Testis (tissue), 3 donors: Measurements from ENCODE around the gene PPP1R10. TPM values are rescaled to one million over a fixed set of nuclear protein-coding genes. Genes with fewer than 3 reads are reported as not detected.

ENCODE experiments used
- DNase-seq: peaks from one replicate; pipeline ENCODE4 v3.0.0-alpha.2; 2019
- H3K27ac ChIP-seq, 2 donors: fragments of 200-600 bp; sonication (generic); one replicate each; pipeline ENCODE4 v1.5.1; 2019
- H3K27me3 ChIP-seq: fragments of 200-600 bp; sonication (generic); one replicate; pipeline ENCODE4 v1.5.1; 2019
- H3K36me3 ChIP-seq: fragments of 200-600 bp; sonication (generic); one replicate; pipeline ENCODE4 v1.5.1; 2017; ENCODE audit warnings: low read depth; ENCODE audit errors: missing control alignments
- H3K4me1 ChIP-seq: fragments of 200-600 bp; sonication (generic); one replicate; pipeline ENCODE4 v1.5.1; 2019
- H3K4me3 ChIP-seq, 2 donors: fragments of 200-600 bp; sonication (generic); one replicate each; pipeline ENCODE4 v1.5.1; 2017 to 2019
- H3K9me3 ChIP-seq: fragments of 200-600 bp; sonication (generic); one replicate; pipeline ENCODE4 v1.5.1; 2017
- CTCF ChIP-seq, 3 experiments: fragments of 450-650 bp in 2 of 3; fragments of 200-600 bp in 1 of 3; sonication (generic) in 1 of 3; IDR thresholded peaks; one replicate each; pipeline ENCODE4 v1.5.1; 2016 to 2019; ENCODE audit warnings: antibody characterized with exemption in 3 of 3, mild to moderate bottlenecking in 2 of 3, moderate library complexity in 1 of 3
- POLR2A ChIP-seq: fragments of 450-650 bp; IDR thresholded peaks from one replicate; pipeline ENCODE4 v1.6.1; 2017; ENCODE audit warnings: antibody characterized with exemption, mild to moderate bottlenecking, moderate library complexity
- WGBS, 2 donors: methylation state at CpG; one replicate each; pipeline ENCODE4 v1.1.5; 2018; 5-methylcytosine and 5-hydroxymethylcytosine counted together
- intact Hi-C: fragments of 100-400 bp; cut with DNase I; formaldehyde crosslinking; loops from one replicate; pipeline ENCODE4 v1.15.1; 2023; ENCODE audit warnings: low total_unique reads
- polyA plus RNA-seq: library from polyadenylated mRNA; stranded (reverse); fragments of 350-450 nt; fragmentation: Illumina TruSeq; extraction: RNeasy Lipid Tissue Mini Kit (QIAGEN cat#74804); gene quantifications from one replicate; pipeline ENCODE4 v1.2.3, GENCODE V29; 2014; ENCODE audit warnings: low read depth, low replicate concordance; ENCODE audit not compliant: insufficient read depth
- total RNA-seq, 2 donors: library from RNA; depleted of rRNA; stranded (reverse); fragments of >200 nt; gene quantifications; one replicate each; pipeline ENCODE4 v1.2.3, GENCODE V29; 2016

The PPP1R10 gene
- total and polyA plus RNA-seq, 3 donors from 2014 or later = 47.4 to 72.7 (median 50.8) TPM

DNA sequence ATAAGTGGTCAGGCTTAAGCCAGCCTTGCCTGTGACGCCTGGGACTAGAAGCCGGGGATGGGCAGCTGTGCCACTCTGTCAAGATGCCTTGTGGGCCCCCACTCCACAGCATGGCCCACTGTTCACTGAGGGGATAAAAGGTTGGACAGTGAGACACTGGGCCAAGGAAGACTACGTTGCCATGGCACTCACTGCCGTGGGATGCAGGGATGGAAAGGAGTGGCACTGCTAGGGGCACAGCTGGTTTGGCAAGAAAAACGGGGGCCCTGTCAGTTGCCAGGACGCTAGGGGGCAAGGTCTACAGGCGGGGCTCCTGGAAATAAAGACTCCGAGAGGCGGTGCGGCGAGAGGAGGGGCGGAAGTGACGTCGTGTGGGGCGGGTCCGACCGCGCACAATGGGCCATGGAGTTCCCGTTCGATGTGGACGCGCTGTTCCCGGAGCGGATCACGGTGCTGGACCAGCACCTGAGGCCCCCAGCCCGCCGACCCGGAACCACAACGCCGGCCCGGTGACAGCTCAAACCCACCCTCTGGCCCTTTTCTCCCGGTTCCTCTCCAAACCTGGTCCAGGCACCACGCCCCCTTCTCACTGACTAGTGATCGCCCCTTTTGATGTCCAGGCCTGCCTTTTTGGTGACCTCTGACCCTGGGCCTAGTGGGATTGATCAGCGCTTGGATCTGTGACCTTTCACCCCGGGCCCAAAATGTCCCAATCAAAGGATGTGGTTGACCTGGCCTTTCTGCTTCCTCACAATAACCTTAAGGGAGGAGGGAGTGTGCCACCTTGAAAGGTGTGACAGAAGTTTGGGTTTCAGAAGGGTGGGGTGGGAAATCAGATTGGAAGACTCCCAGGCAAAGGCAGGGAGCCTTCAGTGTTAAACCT is 9.7 kb upstream of the PPP1R10 start, which contains the start of gene ATAT1:
Gene ATAT1 (plus strand): TSS at position 391 of the 883 bp plus-strand sequence.
- Histone ChIP-seq H3K4me3 (peak within 1 kb of the TSS; percentile 42 to 75), H3K27ac (peak within 1 kb of the TSS; percentile 83 to 85), H3K36me3 (no peaks in the 10 kb centered on the region), H3K4me1 (peaks cover 6% of the 10 kb centered on the region), H3K27me3 (no peaks in the 10 kb centered on the region), H3K9me3 (no peaks in the 10 kb centered on the region)
- DNase-seq = peak; percentile 92
- TF ChIP-seq POLR2A (no peak), CTCF (IDR thresholded peaks at IDR 0.05) (peak in 2 of 3 experiments; percentile 10 to 41)
- 2 to 3% methylated on average over 34 to 36 of the region's 36 CpGs for WGBS, 2 donors
- intact Hi-C loops = no loop called here

DNA sequence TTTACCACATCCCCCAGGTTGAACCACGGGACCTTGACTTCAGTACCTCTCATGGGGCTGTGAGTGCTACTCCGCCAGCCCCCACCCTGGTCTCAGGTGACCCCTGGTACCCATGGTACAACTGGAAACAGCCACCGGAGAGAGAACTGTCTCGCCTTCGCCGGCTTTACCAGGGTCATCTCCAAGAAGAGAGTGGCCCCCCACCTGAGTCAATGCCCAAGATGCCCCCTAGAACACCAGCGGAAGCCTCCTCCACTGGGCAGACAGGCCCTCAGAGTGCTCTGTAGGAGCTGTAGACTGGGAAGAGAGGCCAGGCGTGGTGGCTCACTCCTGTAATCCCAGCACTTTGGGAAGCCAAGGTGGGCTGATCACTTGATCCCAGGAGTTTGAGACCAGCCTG is 8.5 kb upstream of the PPP1R10 start:
- H3K4me1 ChIP-seq = peaks cover 6% of the 10 kb centered on the region
- H3K27me3 ChIP-seq = no peaks in the 10 kb centered on the region
- DNase-seq = no peak
- WGBS, 2 donors = 92 to 95% methylated on average over 8 of the region's 8 CpGs
- H3K9me3 ChIP-seq = no peaks in the 10 kb centered on the region
- no peaks in the 10 kb centered on the region for H3K36me3 ChIP-seq
- TF ChIP-seq POLR2A (no peak), CTCF (IDR thresholded peaks at IDR 0.05) (no peak)
- peak overlapping the region in 1 of 2 donors; percentile 85 for H3K27ac ChIP-seq
- no peak overlapping the region for H3K4me3 ChIP-seq
- intact Hi-C loops = no loop called here

DNA sequence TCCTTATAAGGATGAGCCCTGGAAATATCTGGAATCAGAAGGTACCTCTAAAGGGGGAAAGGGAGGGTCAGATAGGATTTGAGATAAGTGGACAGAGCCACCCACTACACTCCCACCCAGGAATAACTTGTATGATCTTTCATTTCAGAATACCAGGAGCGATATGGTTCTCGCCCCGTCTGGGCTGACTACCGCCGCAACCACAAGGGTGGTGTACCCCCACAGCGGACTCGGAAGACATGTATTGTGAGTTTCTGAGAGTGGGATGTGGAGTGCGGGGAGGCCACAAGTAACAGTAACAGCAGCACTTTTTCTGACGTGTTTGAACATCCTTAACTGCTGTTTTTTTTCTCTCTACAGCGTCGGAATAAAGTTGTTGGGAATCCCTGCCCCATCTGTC is 2.5 kb upstream of the PPP1R10 start:
- 93 to 95% methylated on average over 11 of the region's 11 CpGs for WGBS, 2 donors
- DNase-seq = no peak
- TF ChIP-seq POLR2A (no peak), CTCF (IDR thresholded peaks at IDR 0.05) (no peak)
- no peaks in the 10 kb centered on the region for H3K36me3 ChIP-seq
- intact Hi-C loops = no loop called here
- no peak overlapping the region for H3K4me3 ChIP-seq
- H3K9me3 ChIP-seq = no peaks in the 10 kb centered on the region
- no peaks in the 10 kb centered on the region for H3K27me3 ChIP-seq
- no peak overlapping the region for H3K27ac ChIP-seq
- peaks cover 12% of the 10 kb centered on the region for H3K4me1 ChIP-seq

DNA sequence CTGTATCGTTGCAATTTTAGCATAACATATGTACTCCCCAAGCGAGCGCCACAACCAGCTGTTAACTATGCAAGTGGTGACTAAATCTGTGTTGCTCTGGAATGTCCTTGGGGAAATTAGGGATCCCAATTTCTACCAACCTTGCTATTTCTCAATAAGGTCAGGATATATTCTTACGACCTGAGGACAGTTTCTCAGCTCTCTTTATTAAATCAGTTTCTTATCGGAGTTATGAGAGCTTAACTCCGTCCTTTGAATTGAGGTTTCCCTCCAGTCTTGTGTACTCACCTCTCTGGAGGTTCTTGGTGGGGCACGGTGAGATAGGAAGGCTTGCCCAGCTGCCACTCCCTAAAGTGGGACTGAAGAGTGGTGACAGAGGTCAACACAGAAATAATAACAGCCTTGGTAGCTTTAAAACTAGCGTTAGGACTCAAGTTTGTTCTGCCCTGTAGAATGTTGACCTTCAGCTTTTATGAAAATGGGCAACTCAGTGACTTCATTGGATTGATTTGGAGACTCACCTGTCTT is 1.3 kb upstream of the PPP1R10 start:
- no peaks in the 10 kb centered on the region for H3K9me3 ChIP-seq
- TF ChIP-seq CTCF (IDR thresholded peaks at IDR 0.05) = no peak
- H3K4me1 ChIP-seq = peaks cover 15% of the 10 kb centered on the region
- intact Hi-C loops = no loop called here
- peak overlapping the region; percentile 98 to 99 for H3K27ac ChIP-seq
- H3K4me3 ChIP-seq = peak overlapping the region; percentile 76 to 96
- H3K27me3 ChIP-seq = no peaks in the 10 kb centered on the region
- H3K36me3 ChIP-seq = no peaks in the 10 kb centered on the region
- DNase-seq = no peak
- WGBS, 2 donors = 8 to 11% methylated on average over 8 of the region's 8 CpGs
